Measurements from ENCODE around the gene MYO1F. TPM values are rescaled to one million over a fixed set of nuclear protein-coding genes. Genes with fewer than 3 reads are reported as not detected.
"Not testable (repeated sequence)": the region's sequence is repeated elsewhere in the genome, so short reads cannot be mapped to it uniquely, and the experiment has no call there.

MYO1F gene
- total and polyA plus RNA-seq, 4 donors: 4.5 to 19.3 (median 11.6) TPM

GRCh38 chr19:8514505-8515009 lies 62.7 kb downstream of the MYO1F start:
- not testable (repeated sequence) for H3K27me3 ChIP-seq (ENCODE audit: control insufficient read depth, insufficient read depth, low read length)

GRCh38 chr19:8513687-8514504 lies 63.3 kb downstream of the MYO1F start, which contains the start of gene ZNF414:
TSS of gene ZNF414 (minus strand) at chr19:8514167. CDS start at chr19:8514046, 121 bp downstream.
- no peaks in the 10 kb centered on the region for H3K9me3 ChIP-seq (ENCODE audit: control insufficient read depth, insufficient read depth, low read length)
- H3K27me3 ChIP-seq (ENCODE audit: control insufficient read depth, insufficient read depth, low read length): no peaks in the 10 kb centered on the region
- peak within 1 kb of the TSS; percentile 48 for H3K4me3 ChIP-seq (ENCODE audit: low read depth, low read length)
- H3K4me1 ChIP-seq (ENCODE audit: control insufficient read depth, insufficient read depth, low read length): peaks cover 26% of the 10 kb centered on the region
- peak; percentile 84 to 98 (median 90) for DNase-seq (ENCODE audit: low read depth in 4 of 6, low spot score in 6 of 6)
- H3K27ac ChIP-seq (ENCODE audit: low read depth, low read length): peak within 1 kb of the TSS; percentile 92
- H3K36me3 ChIP-seq (ENCODE audit: control insufficient read depth, insufficient read depth, low read length): peaks cover 35% of the 10 kb centered on the region
- 0% methylated on average over 65 of the region's 70 CpGs for WGBS (ENCODE audit: insufficient coverage)

More at GRCh38 chr19:8514505-8515009, 62.7 kb downstream of the MYO1F start:
- not testable (repeated sequence) for DNase-seq (ENCODE audit: low read depth in 4 of 6, low spot score in 6 of 6); H3K9me3 ChIP-seq (ENCODE audit: control insufficient read depth, insufficient read depth, low read length)
- 87% methylated on average over 17 of the region's 21 CpGs for WGBS (ENCODE audit: insufficient coverage)
- Histone ChIP-seq H3K4me1 (ENCODE audit: control insufficient read depth, insufficient read depth, low read length) (peaks cover 26% of the 10 kb centered on the region), H3K27ac (ENCODE audit: low read depth, low read length) (peak overlapping the region; percentile 92), H3K4me3 (ENCODE audit: low read depth, low read length) (peak overlapping the region; percentile 48), H3K36me3 (ENCODE audit: control insufficient read depth, insufficient read depth, low read length) (peaks cover 31% of the 10 kb centered on the region)

GRCh38 chr19:8513036-8513686 lies 64.1 kb downstream of the MYO1F start:
- peak overlapping the region; percentile 92 for H3K27ac ChIP-seq (ENCODE audit: low read depth, low read length)
- peaks cover 40% of the 10 kb centered on the region for H3K36me3 ChIP-seq (ENCODE audit: control insufficient read depth, insufficient read depth, low read length)
- no peaks in the 10 kb centered on the region for H3K27me3 ChIP-seq (ENCODE audit: control insufficient read depth, insufficient read depth, low read length)
- H3K9me3 ChIP-seq (ENCODE audit: control insufficient read depth, insufficient read depth, low read length): no peaks in the 10 kb centered on the region
- DNase-seq (ENCODE audit: low read depth in 4 of 6, low spot score in 6 of 6): no peak
- 63% methylated on average over 17 of the region's 19 CpGs for WGBS (ENCODE audit: insufficient coverage)
- H3K4me3 ChIP-seq (ENCODE audit: low read depth, low read length): peak overlapping the region; percentile 48
- H3K4me1 ChIP-seq (ENCODE audit: control insufficient read depth, insufficient read depth, low read length): peaks cover 26% of the 10 kb centered on the region

- Histone ChIP-seq H3K36me3 (ENCODE audit: control insufficient read depth, insufficient read depth, low read length) (peaks cover 47% of the 10 kb centered on the region), H3K27me3 (ENCODE audit: control insufficient read depth, insufficient read depth, low read length) (no peaks in the 10 kb centered on the region), H3K27ac (ENCODE audit: low read depth, low read length) (no peak overlapping the region), H3K4me3 (ENCODE audit: low read depth, low read length) (no peak overlapping the region), H3K4me1 (ENCODE audit: control insufficient read depth, insufficient read depth, low read length) (peaks cover 26% of the 10 kb centered on the region), H3K9me3 (ENCODE audit: control insufficient read depth, insufficient read depth, low read length) (no peaks in the 10 kb centered on the region)
- 89% methylated on average over 14 of the region's 22 CpGs for WGBS (ENCODE audit: insufficient coverage)
- DNase-seq (ENCODE audit: low read depth in 4 of 6, low spot score in 6 of 6): no peak
Measured at GRCh38 chr19:8512115-8512967, 64.9 kb downstream of the MYO1F start.

- H3K4me3 ChIP-seq (ENCODE audit: low read depth, low read length): no peak overlapping the region
- peaks cover 53% of the 10 kb centered on the region for H3K36me3 ChIP-seq (ENCODE audit: control insufficient read depth, insufficient read depth, low read length)
- WGBS (ENCODE audit: insufficient coverage): 47% methylated on average over 45 of the region's 45 CpGs
Measured at GRCh38 chr19:8511573-8512101, 65.6 kb downstream of the MYO1F start.

GRCh38 chr19:8510589-8511115 lies 66.6 kb downstream of the MYO1F start:
- Histone ChIP-seq H3K36me3 (ENCODE audit: control insufficient read depth, insufficient read depth, low read length) (peaks cover 53% of the 10 kb centered on the region), H3K4me1 (ENCODE audit: control insufficient read depth, insufficient read depth, low read length) (peaks cover 41% of the 10 kb centered on the region), H3K9me3 (ENCODE audit: control insufficient read depth, insufficient read depth, low read length) (no peaks in the 10 kb centered on the region), H3K4me3 (ENCODE audit: low read depth, low read length) (no peak overlapping the region), H3K27ac (ENCODE audit: low read depth, low read length) (no peak overlapping the region), H3K27me3 (ENCODE audit: control insufficient read depth, insufficient read depth, low read length) (no peaks in the 10 kb centered on the region)
- 50% methylated on average over 47 of the region's 52 CpGs for WGBS (ENCODE audit: insufficient coverage)
- DNase-seq (ENCODE audit: low read depth in 4 of 6, low spot score in 6 of 6): no peak

More at GRCh38 chr19:8511573-8512101, 65.6 kb downstream of the MYO1F start:
- DNase-seq (ENCODE audit: low read depth in 4 of 6, low spot score in 6 of 6): no peak
- H3K27me3 ChIP-seq (ENCODE audit: control insufficient read depth, insufficient read depth, low read length): no peaks in the 10 kb centered on the region
- no peak overlapping the region for H3K27ac ChIP-seq (ENCODE audit: low read depth, low read length)
- no peaks in the 10 kb centered on the region for H3K9me3 ChIP-seq (ENCODE audit: control insufficient read depth, insufficient read depth, low read length)
- H3K4me1 ChIP-seq (ENCODE audit: control insufficient read depth, insufficient read depth, low read length): peaks cover 31% of the 10 kb centered on the region

GRCh38 chr19:8506402-8506957 lies 70.8 kb downstream of the MYO1F start:
- Histone ChIP-seq H3K27me3 (ENCODE audit: control insufficient read depth, insufficient read depth, low read length) (no peaks in the 10 kb centered on the region), H3K9me3 (ENCODE audit: control insufficient read depth, insufficient read depth, low read length) (no peaks in the 10 kb centered on the region), H3K27ac (ENCODE audit: low read depth, low read length) (no peak overlapping the region), H3K4me1 (ENCODE audit: control insufficient read depth, insufficient read depth, low read length) (peaks cover 21% of the 10 kb centered on the region), H3K4me3 (ENCODE audit: low read depth, low read length) (peak overlapping the region; percentile 62), H3K36me3 (ENCODE audit: control insufficient read depth, insufficient read depth, low read length) (peaks cover 36% of the 10 kb centered on the region)
- 18% methylated on average over 18 of the region's 18 CpGs for WGBS (ENCODE audit: insufficient coverage)
- peak in 1 of 6 donors; percentile 46 for DNase-seq (ENCODE audit: low read depth in 4 of 6, low spot score in 6 of 6)

- peaks cover 21% of the 10 kb centered on the region for H3K4me1 ChIP-seq (ENCODE audit: control insufficient read depth, insufficient read depth, low read length)
- H3K9me3 ChIP-seq (ENCODE audit: control insufficient read depth, insufficient read depth, low read length): no peaks in the 10 kb centered on the region
- H3K27ac ChIP-seq (ENCODE audit: low read depth, low read length): peak overlapping the region; percentile 25
- peak overlapping the region; percentile 62 for H3K4me3 ChIP-seq (ENCODE audit: low read depth, low read length)
- peak; percentile 53 to 94 (median 64) for DNase-seq (ENCODE audit: low read depth in 4 of 6, low spot score in 6 of 6)
- no peaks in the 10 kb centered on the region for H3K27me3 ChIP-seq (ENCODE audit: control insufficient read depth, insufficient read depth, low read length)
- peaks cover 30% of the 10 kb centered on the region for H3K36me3 ChIP-seq (ENCODE audit: control insufficient read depth, insufficient read depth, low read length)
- WGBS (ENCODE audit: insufficient coverage): under 1% methylated on average over 54 of the region's 56 CpGs
Measured at GRCh38 chr19:8505680-8506401, 71.4 kb downstream of the MYO1F start.

Data from spinal cord (tissue), 10 donors.